HG02938 (cell line): ENCODE results near the gene CDK18.

Source experiments
- ATAC-seq: cut with Tn5 transposase; IDR thresholded peaks from one replicate; pipeline ENCODE4 v1.9.1; 2021; ENCODE audit warnings: mild to moderate bottlenecking, moderate library complexity; ENCODE audit not compliant: unreplicated experiment

CDK18 gene

GRCh38 chr1:205582046-205582445 is 77.6 kb downstream of the CDK18 start:
- no peak for ATAC-seq
